HG03432 (cell line): ENCODE data around the gene HNRNPA1.
A peak's percentile ranks its signal among the peaks of the same experiment; 100 is the strongest.
"Not testable (repeated sequence)": the region's sequence is repeated elsewhere in the genome, so short reads cannot be mapped to it uniquely, and the experiment has no call there.

Source experiments
- ATAC-seq: cut with Tn5 transposase; IDR thresholded peaks from one replicate; pipeline ENCODE4 v1.9.1; 2021; ENCODE audit warnings: mild to moderate bottlenecking, moderate library complexity; ENCODE audit not compliant: unreplicated experiment

The HNRNPA1 gene

GRCh38 chr12:54273981-54274380 lies 6.5 kb upstream of the HNRNPA1 start:
- ATAC-seq = no peak

- no peak for ATAC-seq
Observed at GRCh38 chr12:54276368-54276767, 4.2 kb upstream of the HNRNPA1 start.

DNA sequence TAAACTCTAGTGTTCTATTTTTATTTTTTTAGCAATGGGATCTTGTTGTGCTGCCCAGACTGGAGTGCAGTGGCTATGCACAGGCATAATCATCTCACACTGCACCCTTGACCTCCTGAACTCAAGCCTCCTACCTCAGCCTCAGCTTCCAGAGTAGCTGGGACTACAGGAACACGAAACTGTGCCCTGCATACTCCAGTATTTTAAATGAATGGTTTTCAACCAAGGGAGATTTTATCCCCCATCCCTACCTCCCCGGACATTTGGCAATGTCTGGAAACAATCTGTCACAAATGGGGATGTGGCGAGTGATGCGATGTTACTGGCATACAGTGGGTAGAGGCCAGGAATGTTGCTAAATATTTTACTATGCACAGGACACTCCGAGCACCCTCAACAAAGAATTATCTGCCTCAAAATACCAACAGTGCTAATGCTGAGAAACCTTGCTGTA lies 2.7 kb upstream of the HNRNPA1 start:
- ATAC-seq = no peak

GRCh38 chr12:54279227-54279631 lies 1.3 kb upstream of the HNRNPA1 start:
- ATAC-seq = no peak

DNA sequence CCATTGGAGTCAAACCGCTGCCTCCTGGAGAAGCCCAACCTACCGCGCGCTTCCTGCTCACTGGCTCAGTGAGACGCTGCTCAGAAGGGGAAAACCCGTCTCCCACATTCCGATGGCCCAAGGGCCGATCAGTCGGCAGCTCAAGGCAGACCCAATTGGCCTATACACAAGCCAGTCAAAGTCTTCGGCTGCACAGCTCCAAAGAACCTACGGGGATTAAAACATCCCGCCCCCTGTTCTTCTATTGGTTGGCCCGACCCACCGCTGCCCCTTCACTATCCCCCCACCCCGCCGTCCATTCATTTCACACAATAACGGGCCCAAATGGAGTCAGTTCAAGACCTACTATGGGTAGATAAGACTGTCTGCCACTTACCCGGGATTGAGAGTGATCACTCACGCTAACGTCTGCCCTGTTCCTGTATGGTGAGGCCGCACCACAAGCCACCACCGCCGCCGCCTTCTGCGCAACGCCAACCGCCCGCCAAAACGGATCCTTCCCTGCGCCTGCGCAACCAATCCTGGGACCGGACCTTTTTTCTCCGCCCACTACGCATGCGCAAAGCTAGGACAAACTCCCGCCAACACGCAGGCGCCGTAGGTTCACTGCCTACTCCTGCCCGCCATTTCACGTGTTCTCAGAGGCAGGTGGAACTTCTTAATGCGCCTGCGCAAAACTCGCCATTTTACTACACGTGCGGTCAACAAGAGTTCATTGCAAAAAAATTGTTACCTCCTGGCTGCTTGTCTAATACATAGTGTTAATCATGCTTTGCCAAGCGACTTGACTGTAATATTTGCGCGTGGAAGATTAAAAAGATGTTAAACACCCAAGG lies 676 bp upstream of the HNRNPA1 start, which contains the start of gene CBX5:
Gene CBX5 (minus strand): TSS at position 491 of the 836 bp plus-strand sequence. CDS start 22,472 bp downstream, outside the sequence.
- ATAC-seq = peak; percentile 74

GRCh38 chr12:54281261-54281638 lies 724 bp downstream of the HNRNPA1 start:
- ATAC-seq = not testable (repeated sequence)

GRCh38 chr12:54281694-54282093 lies 1.2 kb downstream of the HNRNPA1 start:
- ATAC-seq = not testable (repeated sequence)

DNA sequence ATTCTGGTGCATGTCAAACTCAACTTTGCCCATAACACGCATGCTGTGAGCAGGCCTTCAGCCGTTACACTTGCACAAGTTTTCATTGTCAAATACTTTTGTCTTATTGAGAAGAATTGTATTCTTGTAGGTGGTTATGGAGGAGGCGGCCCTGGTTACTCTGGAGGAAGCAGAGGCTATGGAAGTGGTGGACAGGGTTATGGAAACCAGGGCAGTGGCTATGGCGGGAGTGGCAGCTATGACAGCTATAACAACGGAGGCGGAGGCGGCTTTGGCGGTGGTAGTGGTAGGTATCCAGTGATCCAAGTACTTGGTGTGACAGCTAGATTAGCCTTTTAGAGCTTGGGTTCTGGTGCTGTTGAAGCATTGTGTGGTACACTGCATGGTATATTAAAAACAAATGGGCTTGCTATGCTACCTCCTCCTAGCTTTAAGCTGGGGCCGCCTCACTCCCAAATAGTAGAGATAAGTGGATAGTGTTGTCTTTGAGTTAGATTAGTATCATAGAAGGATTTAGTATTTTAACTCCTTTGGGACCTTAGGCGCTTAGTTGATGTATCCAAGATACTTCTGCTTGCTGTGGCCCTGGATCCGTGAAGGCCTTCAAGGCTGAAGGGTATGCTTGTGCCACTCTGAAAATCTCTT lies 2.5 kb downstream of the HNRNPA1 start:
- ATAC-seq = no peak

DNA sequence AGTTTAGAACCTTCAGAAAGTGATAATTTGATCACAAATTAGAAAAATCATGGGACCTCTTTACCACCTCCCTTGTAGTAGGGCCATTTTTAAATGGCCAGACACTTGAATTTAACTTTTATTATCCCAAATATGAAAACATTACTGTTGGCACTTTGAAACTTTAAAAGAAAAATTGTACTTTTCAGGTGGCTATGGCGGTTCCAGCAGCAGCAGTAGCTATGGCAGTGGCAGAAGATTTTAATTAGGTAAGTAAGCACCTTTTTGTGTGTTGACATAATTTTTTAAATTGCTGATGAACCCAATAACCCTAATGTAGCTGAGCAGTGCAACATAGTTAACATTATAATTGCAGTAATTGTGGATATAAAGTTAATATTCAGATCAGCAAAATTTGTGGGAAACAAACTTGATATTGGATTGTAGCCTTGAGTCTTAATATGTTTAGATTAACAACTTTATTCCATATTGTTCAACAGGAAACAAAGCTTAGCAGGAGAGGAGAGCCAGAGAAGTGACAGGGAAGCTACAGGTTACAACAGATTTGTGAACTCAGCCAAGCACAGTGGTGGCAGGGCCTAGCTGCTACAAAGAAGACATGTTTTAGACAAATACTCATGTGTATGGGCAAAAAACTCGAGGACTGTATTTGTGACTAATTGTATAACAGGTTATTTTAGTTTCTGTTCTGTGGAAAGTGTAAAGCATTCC lies 3.7 kb downstream of the HNRNPA1 start:
- not testable (repeated sequence) for ATAC-seq

DNA sequence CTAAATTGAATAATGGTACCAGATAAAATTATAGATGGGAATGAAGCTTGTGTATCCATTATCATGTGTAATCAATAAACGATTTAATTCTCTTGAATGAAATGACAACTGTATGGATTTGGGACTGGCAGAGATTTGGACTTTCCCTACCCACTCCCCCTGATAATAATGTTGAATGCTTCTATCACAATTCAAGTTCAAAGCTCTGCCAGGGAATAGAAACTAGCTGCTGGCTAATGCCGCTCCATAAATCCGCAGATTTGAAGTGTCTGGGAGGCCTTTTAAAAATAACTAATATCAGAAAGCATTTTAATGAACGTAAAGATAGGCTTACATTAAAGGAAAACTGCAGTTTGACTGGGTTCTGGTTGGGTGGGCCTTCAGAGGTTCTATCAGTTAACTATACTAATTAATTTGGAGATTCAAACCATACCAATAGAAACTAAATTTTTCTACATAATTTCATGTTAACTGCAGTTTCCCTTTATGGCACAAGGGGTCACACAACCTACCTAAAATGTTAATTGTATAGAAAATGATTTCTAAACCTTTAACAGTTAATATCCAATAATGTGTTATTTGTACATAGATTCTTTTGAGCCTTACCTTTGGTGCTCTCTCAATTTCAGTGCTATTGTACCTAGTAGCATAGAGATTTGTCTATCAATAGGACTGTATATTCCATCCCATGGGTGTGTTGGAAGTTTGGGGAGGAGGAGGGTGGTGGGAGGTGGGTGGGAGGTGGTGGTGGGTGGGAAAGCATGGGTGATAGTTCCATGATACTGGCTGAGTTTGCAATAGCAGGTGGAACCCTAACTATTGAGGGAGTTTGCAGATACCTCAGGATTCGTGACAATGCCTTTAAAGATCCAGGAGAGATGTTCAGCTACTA lies 4.9 kb downstream of the HNRNPA1 start:
- no peak for ATAC-seq

DNA sequence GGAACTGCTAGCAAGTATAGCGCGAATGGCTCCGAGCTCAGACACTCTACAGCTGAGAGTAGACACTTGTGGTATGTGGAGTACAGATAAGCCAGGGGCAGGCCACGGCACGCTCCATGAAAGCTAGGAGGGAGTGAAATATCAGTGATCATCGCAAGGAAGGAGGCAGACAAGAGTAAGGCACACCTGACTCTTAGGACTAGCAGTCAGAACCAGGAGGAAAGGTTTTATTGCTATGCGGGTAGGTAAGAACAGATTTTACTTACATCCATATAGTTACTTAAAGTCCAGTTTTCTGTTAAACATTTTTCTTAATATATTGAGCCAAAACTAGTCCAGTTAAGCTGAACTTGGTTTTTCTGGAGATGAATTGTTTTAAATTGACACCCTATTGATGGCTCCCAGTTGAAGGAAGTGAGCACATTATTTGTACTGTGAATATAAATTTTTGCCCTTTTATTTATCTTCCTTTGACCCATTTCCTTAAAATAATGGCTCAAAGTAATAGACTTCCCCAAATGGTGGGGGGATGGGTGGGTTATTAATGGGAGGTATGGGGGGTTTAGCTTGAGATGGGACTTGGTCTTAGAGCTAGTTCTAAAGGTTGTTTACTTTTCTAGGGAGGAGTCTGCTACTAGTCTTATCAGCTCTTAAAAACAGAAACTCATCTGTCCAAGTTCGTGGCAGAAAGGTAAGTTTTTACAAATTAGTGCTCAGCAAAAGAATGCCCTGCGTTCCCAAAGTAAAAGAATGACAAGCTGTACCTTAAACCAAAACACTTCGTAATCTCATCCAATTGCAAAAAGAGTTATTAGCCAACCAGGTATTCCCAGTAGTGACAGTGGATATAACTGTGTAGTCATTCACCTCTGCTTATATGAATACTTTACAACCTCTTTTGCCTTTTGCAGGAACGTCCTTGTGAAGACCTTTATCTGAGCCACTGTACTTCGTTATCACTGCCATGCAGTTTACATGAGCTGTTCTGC lies 5.8 kb downstream of the HNRNPA1 start:
- ATAC-seq = no peak

GRCh38 chr12:54287261-54288157 lies 7.0 kb downstream of the HNRNPA1 start:
- no peak for ATAC-seq

GRCh38 chr12:54292083-54292930 lies 11.8 kb downstream of the HNRNPA1 start:
- no peak for ATAC-seq

DNA sequence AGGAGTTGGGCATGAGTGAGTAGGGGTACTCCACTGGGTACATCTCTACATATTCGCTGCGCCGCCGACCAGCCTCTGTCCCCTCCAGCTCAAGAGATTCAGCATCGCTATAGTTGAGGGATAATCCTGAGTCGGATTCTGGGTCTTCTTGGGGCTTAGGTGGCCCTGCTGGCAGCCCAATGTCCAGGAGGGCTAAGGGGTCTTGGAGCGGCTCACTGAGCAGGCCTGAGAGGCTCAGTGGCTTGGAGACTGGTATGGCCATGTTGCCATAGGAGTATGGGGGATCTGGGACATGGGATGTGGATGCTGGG lies 12.4 kb downstream of the HNRNPA1 start:
- ATAC-seq = no peak

DNA sequence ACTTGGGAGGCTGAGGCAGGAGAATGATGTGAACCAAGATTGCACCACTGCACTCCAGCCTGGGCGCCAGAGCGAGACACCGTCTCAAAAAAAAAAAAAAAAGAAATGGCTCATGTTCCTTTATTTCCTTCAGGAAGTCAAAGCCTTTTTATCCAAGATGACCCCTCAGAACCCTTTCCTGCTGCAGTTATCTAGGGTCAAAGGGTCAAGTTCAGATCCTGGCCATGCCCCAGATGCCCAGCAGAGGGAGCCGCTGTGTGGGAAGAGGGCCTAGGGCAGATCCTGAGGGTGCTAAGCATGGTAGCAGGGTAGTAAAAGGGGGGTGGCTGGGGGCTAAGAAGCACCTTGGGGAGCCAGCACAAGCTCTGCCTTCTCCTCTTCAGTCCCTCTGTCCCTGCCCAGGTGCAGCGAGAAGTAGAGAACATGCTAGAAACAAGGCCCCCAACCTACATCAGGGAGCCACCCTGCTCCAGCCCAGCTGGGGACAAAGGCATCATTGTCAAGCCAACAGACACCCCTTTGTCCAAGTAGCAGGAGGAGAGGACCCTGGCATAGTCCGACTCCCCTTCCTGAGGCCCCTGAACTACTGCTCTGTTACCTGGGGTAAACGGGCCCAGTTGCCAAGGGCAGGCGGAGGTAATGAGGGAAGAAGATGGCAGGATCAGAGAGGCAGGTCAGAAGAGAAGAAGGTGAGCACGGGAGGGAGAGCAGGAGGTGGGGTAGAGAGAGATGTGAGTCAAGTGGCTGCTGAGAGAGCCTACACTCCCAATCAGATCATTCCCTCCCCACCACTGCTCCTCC lies 13.8 kb downstream of the HNRNPA1 start:
- no peak for ATAC-seq

DNA sequence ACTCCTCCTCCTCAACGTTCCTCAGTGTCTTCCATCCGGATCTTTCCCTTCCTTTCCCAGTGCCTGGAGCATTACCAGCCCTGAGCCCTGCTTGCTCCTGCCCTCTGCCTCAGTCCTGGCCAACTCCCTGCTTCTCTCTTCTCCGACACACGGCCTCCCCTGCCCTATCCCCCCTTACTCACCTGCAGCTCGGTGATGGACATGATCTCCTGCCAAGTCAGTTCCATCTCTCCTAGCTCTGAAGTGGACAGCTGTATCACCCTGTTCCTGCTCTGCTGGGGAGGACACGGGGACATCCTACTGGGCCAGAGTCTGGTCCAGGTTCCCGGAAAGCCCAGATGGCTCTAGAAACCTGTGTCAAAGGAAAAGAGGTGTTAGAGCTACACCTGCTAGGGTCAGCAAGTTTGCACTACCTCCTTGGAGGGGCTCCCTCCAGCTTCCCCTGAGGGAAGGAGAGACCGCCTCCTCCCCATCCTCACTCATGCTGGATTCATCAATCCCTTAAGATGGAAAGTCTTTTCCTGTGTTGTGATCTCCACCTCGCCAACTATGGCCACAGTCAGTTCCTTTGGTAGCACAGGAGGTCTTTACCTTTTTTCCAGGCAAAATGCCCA lies 14.5 kb downstream of the HNRNPA1 start:
- no peak for ATAC-seq
